NCI-H226 (cell line): ENCODE results near the gene GAB2.
A peak's percentile ranks its signal among the peaks of the same experiment; 100 is the strongest.

ENCODE experiments used
- DNase-seq: peaks from one replicate; pipeline ENCODE4 v3.0.0-alpha.2; 2015

The GAB2 gene

DNA sequence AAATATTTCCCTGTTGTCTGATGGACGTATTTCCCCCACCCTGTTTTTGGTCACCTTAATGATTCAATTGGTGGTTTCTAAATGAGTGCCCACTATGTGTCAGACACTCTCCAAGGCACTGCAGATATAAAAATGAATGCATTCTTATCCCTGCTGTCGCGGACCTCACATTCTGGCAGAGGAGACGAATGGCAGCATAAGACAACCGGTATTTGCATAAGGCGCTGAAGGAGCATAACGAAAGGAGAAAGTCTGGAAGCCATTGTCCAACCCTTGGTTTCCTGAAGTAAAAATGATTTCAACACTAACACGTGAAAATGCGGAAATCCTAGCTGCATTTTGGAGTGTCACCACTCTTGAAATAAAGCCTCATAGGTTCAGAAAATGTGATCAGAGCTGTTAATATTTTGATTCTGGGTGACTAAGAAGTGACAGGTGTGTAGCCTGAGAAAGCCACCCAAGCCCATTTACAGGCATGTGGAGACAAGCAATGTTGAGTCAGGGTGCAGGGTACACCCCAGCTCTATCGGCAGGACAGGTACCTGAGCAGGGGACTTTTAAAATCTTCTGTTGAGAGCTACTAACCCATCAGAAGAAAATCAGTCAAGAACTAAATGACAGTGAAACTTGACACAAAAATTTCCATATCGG lies 10.1 kb upstream of the GAB2 start:
- no peak for DNase-seq

DNA sequence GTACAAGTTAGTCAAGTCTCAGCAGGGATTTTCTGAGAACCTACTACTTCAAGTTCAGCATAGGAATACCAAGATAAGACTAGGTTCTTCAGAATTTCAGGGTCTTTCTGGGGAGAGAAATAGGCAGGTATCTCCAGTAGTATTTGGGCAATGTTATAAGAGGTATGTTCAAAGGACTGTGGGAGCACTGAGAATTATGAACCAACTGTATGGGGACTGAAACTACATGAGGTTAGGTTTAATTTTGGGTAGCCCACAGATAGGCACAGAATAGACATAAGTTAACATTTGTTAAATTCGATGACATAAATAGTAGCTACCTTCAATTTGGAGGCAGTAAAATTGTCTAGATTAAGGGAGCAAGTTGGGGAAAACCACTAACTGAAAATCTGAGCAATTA lies 9.2 kb upstream of the GAB2 start:
- DNase-seq = no peak

DNA sequence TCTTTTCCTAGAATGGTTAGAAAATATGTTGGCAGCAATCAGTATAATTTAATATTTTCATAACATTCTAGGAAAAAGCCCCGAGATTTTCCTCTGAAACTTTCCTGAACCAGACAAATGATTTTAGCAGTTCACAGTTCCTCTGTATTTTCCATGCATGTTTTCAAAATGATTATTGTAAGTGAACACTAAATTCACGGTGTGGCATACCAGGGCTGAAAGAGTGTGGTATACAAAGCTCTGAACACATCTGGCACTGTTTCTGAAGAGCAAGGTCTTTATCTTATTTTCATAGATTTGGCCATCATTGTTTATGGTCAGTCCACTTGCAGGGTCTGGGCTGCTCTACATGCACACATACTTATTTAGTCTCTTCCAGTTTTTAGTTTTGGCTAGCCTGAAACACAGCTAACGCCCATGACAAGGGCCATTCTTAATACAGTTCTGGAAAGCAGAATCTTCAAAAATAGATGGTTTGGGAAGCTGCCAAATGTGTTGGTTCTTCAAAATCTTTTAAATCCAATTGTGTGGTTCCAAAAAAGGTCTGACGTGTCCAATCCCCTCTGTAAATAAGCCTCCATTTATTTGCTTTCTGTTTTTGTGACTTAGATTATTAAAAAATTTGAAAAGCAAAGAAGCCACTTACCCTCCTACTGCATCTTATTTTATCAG lies 7.9 kb upstream of the GAB2 start:
- no peak for DNase-seq

DNA sequence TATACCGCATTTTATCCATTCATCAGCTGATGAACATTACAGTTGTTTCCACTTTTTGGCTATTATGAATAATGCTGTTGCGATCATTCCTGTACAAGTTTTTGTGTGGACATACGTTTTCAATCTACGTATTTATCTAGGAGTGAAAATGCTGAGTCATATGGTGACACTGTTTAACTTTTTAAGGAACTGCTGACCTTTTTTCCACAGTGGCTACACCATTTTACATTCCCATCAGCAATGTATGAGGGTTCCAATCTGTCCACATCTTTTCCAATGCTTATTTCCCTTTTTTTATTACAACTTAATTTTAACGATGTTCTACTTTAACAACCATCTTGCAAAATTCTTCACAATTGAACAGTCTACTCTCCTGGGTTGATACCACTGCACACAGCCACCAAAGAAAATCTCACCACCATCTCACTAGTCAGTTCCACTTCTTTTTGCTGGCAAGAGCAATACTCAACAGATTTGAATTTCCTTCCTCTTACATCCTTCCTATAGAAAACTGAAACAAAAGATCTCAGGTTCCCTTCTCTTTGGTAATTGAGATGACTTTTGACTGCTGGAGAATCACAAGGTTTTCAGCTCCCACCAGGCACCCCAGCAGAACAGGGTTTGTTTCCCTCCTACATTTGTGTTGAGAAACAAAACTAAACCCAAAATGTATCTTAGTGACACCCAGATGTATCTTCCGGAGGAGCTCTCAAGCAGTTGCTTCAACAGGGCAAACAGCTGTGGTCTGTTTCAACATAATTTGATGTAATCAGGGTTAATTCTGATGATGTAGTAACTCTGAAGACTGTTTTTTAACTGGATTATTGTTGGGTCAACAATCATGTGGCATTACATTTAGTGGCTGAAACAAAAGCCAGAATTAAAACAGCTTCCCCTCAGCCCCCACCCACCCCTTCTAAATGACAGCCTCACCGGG lies 7.0 kb upstream of the GAB2 start:
- DNase-seq = no peak

DNA sequence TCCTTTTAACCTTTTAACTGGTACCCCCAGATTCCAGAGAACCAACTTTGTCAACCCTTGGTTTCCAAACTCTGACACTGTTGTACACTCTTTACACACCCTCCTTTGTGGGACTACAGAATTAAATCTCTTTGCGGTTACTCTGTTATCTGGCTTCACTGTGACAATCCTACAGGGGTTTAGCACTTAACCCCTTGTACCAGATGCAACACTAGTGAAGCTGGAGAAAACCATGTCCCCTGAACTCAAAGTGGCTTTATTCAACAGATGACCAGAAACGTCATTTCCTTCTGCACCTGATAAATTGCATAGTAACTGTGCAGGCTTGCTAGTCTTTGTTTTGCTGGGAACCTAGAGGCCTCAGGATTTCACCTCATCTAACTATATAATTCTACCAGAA lies 5.6 kb upstream of the GAB2 start:
- no peak for DNase-seq

DNA sequence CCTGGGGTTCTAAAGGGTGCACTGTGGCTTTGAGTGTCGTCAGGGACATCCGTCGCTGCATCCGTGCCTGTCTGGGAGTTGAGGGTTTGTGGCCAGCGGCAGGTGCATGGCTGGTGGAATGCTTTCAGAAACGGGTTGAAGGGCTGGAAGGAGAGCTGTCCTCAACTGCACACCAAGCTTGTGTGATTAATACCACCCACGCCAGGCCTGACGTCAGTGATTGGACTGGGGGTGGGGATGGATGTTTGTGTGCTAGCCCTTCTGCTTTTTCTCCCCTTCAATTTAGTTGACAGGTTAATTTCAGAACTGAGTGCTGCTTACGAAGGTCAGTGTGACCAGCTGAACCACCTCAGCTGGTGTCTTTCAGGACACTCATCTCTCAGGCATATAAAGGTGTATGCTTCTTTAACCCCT lies 3.2 kb upstream of the GAB2 start:
- DNase-seq = peak; percentile 88

DNA sequence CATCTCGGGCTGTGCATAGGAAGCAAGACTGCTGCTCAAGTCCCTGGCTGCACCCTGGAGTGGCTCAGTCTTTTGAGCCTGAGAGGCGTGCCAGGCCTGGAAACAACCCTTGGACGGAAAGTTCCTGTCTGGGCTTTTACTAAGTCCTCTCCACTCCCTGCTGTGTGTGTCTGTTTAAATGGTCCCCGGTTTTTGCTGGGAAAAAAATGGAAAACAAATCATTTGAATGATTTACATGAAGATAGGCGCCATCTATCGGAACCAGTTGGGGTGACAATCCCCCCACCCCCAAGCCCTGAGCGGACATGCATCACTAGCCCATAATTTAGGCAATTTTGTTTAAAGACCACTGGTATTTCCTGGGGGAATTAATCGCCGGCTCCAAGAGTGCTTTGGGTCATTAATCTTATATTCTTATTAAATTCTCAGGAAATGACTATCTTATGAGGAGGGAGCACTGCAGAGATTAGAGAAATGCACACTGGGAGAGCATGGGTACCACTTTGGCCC lies 2.7 kb upstream of the GAB2 start:
- DNase-seq = peak; percentile 90

DNA sequence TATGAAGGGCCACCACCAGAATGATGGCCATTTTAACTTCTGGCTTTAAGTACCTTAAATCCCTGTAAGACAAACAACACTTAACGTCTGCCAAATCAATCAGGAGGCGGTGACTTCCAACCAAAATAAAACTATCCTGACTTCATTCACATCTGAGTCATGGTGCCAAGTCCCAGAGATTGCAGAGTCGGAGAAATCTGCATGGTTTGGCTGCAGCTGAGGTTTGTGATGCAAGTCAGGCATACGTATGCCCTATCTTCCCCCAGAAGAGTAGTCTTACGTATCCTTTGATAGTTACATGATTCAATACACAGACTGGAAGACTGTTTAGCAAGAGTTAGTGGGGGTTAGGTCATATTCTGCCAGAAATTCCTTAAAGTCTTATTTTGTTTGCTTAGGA lies 1.7 kb upstream of the GAB2 start:
- peak; percentile 98 for DNase-seq

DNA sequence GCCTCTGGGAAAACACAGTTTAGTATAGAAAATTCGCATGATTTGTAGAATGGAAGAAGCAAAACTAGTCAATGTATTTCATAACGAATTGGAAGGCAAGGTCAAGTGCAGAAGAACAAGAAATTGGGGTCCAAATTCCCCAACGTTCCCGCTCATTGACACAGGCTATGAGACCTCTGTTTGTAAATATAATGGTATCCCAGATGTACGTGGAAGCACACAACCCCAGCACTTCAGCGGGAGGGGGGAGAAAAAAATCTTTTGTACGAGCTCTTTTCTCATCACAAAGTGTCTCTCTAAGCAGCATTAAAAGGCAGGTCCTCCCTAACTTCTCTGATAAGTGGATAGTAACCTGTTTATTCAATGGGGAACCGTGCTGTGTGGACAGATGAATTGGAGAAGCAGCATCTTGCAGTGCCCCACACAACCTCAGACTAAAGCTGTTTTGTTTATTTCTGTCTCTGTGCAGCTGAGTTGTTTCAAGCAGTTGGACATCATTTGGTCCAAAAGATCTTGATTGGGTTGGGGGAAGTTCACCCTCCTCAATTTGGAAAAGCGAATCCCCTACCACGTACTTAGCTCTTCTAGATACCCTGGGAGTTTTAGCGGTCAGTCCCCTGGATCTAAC lies 1.1 kb upstream of the GAB2 start:
- no peak for DNase-seq

DNA sequence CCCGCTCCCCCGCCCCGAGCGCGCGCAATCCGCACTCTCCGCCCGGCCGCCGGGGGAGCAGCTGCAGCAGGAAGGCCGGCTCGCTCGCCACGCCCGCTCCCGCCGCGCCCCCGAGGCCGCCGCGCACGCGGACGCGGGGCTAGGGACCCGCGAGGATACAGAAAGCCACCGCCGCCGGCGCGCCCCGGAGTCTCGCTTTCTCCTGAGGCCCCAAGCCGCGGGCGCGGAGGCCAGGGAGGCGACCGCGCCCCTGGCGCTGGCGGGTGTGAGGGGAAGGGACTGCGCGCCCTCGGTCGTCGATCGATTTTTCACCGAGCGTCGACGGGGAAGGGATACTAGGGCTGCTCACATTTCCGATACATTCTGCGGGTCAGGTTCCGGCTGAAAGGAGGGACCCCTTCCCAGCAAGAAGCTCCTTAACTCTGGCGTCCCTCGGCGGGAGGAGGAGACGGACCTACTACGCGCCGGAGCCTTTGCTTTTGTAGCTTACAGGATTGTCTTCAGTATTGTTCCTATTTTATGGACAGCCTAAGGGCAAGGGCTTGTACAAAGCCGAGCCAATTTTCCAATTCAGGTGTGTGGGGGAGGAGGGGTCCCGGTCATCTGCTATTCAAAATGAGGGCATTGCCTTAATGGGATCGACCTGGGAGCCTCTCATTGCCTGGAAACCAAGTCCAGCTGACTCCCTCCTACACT lies 416 bp upstream of the GAB2 start:
- peak; percentile 68 for DNase-seq

DNA sequence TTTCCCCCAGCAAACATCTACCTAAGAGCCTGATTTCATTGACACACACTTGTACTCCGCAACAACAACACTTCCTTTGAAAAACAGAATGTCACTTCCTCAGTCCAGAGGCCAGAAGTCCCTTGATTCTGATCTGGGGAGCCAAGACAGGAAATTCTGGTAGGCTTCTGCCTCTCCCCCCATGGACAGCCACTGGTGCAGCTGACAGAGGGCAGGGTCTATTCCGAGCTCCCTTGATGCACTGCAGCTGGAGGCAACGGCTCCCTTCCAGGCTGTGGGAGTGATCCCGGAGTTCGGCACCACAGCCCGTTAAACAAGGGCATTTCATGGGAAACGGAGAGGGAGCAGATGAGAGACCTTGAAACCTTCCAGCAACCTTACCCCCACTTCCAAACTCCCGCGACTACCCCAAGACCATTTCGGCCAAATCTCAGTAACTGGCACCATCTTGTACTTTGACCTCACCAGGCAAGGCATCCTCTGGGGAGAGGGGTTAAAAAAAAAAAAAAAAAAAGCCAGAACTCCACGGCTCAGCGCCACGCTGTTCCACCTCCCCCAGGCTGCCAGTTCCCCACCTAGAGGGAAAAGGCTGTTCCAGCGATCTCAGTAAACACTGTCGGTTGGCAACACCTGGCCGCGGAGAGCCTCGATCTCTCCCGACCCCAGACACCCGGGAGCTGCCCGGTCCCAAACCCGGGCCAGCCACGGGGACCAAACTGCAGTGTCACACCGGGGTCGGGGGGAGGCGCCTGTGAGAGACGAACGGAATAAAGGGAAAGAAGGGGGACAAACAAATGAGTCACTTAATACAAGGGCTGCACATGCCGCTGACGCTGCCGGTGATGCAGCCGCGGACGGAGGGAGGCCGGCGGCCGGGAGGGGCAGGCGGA lies 1.1 kb downstream of the GAB2 start:
- peak; percentile 72 for DNase-seq

DNA sequence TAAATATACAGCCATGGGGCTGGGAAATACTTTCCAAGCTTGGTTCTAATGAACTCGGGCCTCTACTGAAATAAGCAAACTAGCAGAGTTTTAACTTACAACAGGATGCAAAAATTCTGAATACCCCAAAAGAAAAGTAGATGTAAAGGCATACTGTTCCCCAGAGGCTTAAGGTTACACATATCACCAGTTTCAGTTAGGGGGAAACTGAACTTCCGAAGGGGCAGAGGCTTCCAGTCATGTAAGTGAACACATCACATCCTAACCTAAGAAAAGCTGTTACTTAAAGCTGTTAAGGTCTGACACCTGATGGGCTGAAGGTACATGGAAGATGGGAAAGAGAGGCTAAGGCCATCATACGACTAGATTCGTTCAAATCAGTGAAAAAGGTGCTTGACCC lies 2.3 kb downstream of the GAB2 start:
- DNase-seq = no peak

DNA sequence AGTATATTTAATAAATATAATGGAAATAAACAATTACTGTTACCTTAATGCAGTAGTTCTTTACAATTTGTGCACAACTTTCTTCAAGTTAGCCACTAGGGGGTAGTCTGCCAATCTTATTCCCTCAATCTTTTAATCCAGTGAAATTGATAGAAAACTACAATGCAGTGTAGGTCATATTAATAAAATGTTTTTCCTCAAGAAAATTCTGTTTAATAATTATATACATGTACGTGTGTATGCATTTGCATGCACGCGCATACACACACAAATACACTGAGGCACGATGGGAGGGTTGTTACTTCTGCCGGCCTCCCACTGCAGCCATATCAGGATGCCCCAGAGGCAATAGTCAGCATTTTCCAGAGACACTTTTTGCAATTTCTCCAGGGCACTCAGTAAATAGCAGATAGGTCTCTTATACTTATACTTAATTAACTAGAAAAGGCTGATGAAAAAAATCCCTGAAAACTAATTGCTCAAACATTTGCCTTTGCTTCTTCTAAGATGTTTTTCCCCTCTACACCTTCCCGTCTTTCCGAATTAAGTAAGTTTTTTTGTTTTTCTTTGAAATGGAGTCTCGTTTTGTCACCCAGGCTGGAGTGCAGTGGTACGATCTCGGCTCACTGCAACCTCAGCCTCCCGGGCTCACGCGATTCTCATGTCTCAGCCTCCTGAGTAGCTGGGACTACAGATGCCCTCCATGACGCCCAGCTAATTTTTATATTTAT lies 3.1 kb downstream of the GAB2 start:
- no peak for DNase-seq

DNA sequence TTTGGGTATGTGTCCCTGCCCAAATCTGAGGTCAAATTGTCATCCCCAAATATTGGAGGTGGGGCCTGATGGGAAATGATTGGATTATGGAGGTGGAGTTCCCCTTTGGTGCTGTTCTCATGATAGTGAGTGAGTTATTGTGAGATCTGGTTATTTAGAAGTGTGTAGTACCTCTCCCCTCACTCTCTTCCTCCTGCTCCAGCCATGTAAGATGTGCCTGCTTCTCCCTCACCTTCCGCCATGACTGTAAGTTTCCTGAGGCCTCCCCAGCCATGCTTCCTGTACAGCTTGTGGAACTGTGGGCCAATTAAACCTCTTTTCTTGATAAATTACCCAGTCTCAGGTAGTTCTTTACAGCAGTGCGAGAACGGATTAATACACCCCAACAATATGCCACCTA lies 9.0 kb downstream of the GAB2 start:
- DNase-seq = no peak

DNA sequence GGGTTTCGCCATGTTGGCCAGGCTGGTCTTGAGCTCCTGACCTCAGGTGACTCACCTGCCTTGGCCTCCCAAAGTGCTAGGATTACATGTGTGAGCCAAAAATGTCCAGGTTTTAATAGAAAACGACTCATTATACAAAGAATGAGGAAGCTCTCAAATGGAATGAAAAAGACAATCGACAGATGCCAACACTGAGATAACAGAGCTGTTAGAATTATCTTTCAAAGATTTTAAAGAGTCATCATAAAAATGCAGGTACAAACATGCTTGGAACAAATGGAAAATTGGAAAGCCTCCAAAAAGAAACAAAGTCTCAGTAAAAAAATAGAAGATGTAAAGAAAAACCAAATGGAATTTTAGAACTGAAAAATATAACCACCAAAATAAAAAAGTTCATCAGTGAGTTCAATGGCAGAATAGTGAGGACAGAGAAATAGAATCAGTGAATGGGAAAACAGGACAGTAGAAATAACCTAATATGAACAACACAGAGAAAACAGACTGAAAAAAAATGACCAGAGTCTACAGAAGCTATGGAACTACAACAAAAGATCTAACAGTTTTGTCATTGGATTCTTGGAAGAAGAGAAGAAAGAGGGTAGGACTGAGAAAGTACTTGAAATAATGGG lies 10.9 kb downstream of the GAB2 start:
- DNase-seq = peak; percentile 62

DNA sequence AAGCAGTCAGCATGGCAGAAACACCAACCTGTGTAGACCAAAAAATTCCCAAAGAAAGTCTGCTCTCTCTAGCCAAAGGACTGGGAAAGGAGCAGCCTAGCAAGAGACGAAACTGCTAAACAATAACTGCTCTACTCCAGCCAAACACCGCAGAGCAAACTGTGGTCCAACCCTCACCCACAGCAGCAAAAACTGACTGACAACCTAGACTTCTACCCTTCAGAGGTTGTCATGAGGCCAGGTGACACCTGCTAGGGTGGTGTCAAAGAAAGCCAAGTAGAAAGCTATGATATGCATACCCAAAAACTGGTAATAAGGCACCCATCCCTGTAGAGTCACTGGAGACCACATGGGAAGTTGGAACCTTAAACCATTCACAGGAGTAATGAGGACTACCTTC lies 11.8 kb downstream of the GAB2 start:
- DNase-seq = no peak

DNA sequence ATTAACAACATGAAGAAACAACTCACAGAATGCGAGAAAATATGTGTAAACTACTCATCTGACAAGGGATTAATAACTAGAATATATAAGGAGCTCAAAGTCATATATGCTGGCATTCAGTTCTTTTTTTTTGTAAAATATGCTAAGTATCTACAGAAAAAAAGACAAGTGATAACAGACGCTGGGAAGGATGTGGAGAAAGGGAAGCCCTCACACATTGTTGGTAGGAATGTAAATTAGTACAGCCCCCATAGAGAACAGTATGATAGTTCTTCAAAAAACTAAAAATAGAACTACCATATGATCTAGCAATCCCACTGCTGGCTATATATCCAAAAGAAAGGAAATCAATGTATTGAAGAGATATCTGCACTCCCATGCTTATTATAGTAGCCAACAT lies 13.8 kb downstream of the GAB2 start:
- DNase-seq = no peak

DNA sequence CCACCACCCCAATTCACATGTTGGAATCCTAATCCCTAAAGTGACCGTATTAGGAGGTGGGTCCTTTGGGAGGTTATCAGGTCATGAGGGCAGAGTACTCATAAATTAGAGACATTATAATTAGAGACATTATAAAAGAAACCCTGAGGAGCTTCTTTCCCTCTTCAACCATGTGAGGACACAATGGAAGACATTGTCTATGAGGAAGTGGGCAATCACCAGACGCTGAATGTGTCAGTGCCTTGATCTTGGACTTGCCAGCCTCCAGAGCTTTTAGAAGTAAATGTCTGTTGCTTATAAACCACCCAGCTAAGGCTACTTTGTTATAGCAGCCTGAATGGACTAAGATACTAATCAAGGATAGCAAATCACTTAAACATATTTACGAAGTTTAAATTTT lies 14.8 kb downstream of the GAB2 start:
- DNase-seq = no peak

DNA sequence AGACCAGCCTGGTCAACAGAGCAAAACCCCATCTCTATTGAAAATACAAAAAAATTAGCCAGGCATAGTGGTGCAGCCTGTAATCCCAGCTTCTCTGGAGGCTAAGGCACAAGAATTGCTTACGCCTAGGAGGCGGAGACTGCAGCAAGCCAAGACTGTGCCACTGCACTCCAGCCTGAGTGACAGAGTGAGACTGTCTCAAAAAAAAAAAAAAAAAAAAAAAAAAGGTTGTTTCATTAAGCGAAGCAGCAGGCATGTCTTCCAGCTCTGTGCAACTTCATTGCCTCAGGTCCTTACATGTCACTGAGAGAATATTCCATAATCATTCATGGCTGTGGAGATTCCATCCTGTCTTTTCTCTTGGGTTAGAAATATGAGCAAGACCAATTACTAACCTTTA lies 16.9 kb downstream of the GAB2 start:
- DNase-seq = no peak

DNA sequence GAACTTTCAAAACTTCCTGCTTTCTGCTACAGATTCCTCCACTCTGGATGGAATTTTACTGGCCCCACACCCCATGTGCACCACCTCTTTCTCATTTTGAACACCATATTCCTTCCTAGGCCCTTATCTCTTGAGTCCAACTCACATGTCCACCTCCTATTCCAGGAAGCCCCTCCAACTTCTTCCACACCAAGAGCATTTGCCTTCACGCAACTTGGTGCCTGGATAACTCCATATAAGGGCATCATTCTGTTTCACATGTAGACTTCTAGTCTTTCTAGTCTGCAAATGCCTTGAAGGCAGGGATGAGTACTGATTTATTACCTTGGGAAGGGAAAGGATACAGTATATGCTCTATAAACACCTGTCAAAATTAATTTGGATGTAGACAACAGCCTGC lies 17.5 kb downstream of the GAB2 start:
- DNase-seq = peak; percentile 18
